Mucosa of descending colon (tissue), 3 donors: Measurements from ENCODE around the gene CALML3. TPM values are rescaled to one million over a fixed set of nuclear protein-coding genes. Genes with fewer than 3 reads are reported as not detected.

Experiments used
- ATAC-seq: fragments of 200-7000 bp; cut with Tn5 transposase; one replicate; pipeline ENCODE4 v1.9.1; 2020; ENCODE audit warnings: mild to moderate bottlenecking, moderate library complexity
- DNase-seq, 3 donors: peaks; one replicate each; pipeline ENCODE4 v3.0.0-alpha.2; 2020
- H3K36me3 ChIP-seq: fragments of 200-600 bp; one replicate; pipeline ENCODE4 v1.8.0; 2021; ENCODE audit warnings: low read depth, mild to moderate bottlenecking
- H3K4me1 ChIP-seq: fragments of 200-600 bp; one replicate; pipeline ENCODE4 v1.8.0; 2021; ENCODE audit warnings: low read depth, mild to moderate bottlenecking
- H3K4me3 ChIP-seq: fragments of 200-600 bp; one replicate; pipeline ENCODE4 v1.8.0; 2021; ENCODE audit warnings: mild to moderate bottlenecking
- H3K9me3 ChIP-seq: fragments of 200-600 bp; one replicate; pipeline ENCODE4 v1.8.0; 2021; ENCODE audit warnings: mild to moderate bottlenecking
- CTCF ChIP-seq: fragments of 200-600 bp; IDR thresholded peaks from one replicate; pipeline ENCODE4 v1.8.0; 2022; ENCODE audit warnings: antibody characterized with exemption, mild to moderate bottlenecking
- intact Hi-C, 2 donors: fragments of 100-400 bp; cut with DNase I in 1 of 2; cut with micrococcal nuclease in 1 of 2; formaldehyde crosslinking; loops; one replicate each; pipeline versions ENCODE4 v1.11.0 to v1.11.1; 2022; cut with DNase I, micrococcal nuclease
- total RNA-seq, 3 donors: library from RNA; stranded (reverse); fragmentation: NEBNext Ultra II Directional in 2 of 3; extraction: Animal tissue kit (Norgen Biotek cat#: 25700) in 2 of 3; gene quantifications; one replicate each; pipeline versions ENCODE4 v1.2.1 to v1.2.4, GENCODE V29; 2021 to 2023
- donor health status: DM: no; HTN: no; CAD: no; lungs with moderate emphysema.
- donor health status: DM: no; HTN: no; CAD: no.
- donor health status: DM: no; HTN: yes; CAD: no.

The CALML3 gene
- total RNA-seq, 3 donors from 2014 or later = 0.09 to 0.17 TPM; not detected in 1

DNA sequence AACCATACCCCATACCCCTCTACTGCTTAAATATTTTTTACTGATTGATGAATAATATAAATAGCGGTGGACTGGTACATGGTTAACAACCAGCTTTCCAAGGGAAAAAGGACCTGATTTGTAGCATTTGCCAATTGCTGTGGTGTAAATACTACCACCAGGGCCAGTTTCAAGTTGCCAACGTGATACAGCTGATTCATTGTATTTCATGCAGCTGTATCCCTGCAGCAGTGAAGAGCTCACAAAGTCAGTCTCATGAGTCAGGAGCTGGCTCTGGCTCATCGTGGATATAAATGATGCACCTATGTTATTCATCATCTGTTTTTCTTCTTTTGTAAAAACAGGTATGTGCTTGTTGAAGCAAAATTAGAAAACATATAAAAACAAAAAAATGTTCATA, 40.6 kb upstream of the CALML3 start:
- H3K36me3 ChIP-seq = no peaks in the 10 kb centered on the region
- DNase-seq = no peak
- H3K4me1 ChIP-seq = peaks cover 12% of the 10 kb centered on the region
- TF ChIP-seq CTCF = no peak
- H3K4me3 ChIP-seq = no peak overlapping the region
- ATAC-seq = no peak
- H3K9me3 ChIP-seq = no peaks in the 10 kb centered on the region
- intact Hi-C loops = no loop called here

- no peak for ATAC-seq
- Histone ChIP-seq H3K36me3 (no peaks in the 10 kb centered on the region), H3K4me3 (no peak overlapping the region), H3K4me1 (peaks cover 12% of the 10 kb centered on the region), H3K9me3 (no peaks in the 10 kb centered on the region)
- TF ChIP-seq CTCF = no peak
- DNase-seq = no peak
- intact Hi-C loops = no loop called here
Observed at GRCh38 chr10:5485290-5485689, 39.5 kb upstream of the CALML3 start.

DNA sequence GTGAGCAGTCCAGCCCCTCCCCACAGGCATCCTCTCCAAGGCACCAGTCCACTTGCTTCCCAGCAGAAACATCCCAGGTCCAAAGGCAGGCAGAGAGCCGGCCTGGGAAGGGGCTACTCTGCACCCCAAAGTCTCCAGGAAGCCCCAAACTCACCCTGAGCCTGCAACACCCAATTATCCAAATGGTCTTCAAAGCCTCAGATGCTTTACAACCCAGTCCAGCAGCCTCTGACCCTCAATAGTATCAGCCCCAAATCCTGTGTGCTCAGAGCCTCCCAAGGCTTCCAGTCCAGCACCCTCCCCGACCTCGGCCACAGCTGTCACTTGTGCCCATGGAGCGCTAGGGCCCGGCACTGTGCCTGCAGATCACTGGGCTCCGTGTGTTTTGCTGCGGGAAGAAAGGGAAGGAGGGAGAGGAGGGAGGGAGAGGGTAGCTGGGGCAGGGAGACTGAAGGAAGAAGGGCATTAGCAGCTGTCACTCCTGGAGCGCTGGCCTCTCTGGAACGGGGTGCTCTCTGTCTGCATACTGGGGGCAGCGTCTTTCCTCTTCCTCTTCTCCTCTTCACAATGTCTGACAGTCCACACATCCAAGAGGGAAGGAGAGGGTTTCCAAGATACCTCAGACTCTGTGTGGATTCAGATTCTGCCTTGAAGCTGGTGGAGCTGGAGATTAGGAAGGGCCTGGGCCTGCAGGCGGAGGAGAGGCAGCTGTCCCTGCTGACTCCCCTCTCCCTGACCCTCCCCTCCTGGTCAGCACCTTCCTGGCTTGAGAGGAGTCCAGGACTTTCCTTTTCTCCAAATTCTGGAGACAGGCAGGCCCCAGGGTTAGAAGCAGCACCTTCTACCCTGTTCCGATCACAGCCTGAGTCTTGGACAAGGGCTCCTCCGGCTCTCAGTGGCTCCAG, 38.6 kb upstream of the CALML3 start:
- DNase-seq (no peak), ATAC-seq (no peak)
- H3K4me1 ChIP-seq = peaks cover 12% of the 10 kb centered on the region
- no peak overlapping the region for H3K4me3 ChIP-seq
- no peak for TF ChIP-seq CTCF
- intact Hi-C loops = no loop called here
- H3K36me3 ChIP-seq = no peaks in the 10 kb centered on the region
- no peaks in the 10 kb centered on the region for H3K9me3 ChIP-seq

GRCh38 chr10:5486853-5487235, 37.9 kb upstream of the CALML3 start:
- Histone ChIP-seq H3K4me1 (peaks cover 12% of the 10 kb centered on the region), H3K4me3 (no peak overlapping the region), H3K9me3 (no peaks in the 10 kb centered on the region), H3K36me3 (no peaks in the 10 kb centered on the region)
- DNase-seq = peak in 2 of 3 donors; percentile 41 to 62
- intact Hi-C loops = no loop called here
- ATAC-seq = peak; percentile 0
- TF ChIP-seq CTCF = no peak

GRCh38 chr10:5488272-5489161, 36.2 kb upstream of the CALML3 start:
- Histone ChIP-seq H3K4me3 (no peak overlapping the region), H3K36me3 (no peaks in the 10 kb centered on the region), H3K9me3 (peaks cover 6% of the 10 kb centered on the region), H3K4me1 (peaks cover 12% of the 10 kb centered on the region)
- peak; percentile 89 for ATAC-seq
- no peak for TF ChIP-seq CTCF
- intact Hi-C loops = no loop called here
- peak; percentile 87 to 92 (median 91) for DNase-seq
